D721Med (cell line): Measurements from ENCODE around the gene HRH3.

Source experiments
- DNase-seq: peaks from one replicate; pipeline ENCODE4 v3.0.0; 2011; ENCODE audit warnings: low spot score; ENCODE audit not compliant: insufficient read length
- FAIRE-seq: peaks from 2 replicates; lab custom pipeline; 2011; peaks lifted over from hg19 to GRCh38; lab: Jason Lieb, UNC
- TF ChIP-seq, protein P1 (sequence below): IDR thresholded peaks from 2 replicates; pipeline ENCODE4 v1.5.1; 2012; ENCODE audit warnings: mild to moderate bottlenecking, control low read depth; ENCODE audit not compliant: insufficient read depth; ENCODE audit errors: missing control alignments

The HRH3 gene

DNA sequence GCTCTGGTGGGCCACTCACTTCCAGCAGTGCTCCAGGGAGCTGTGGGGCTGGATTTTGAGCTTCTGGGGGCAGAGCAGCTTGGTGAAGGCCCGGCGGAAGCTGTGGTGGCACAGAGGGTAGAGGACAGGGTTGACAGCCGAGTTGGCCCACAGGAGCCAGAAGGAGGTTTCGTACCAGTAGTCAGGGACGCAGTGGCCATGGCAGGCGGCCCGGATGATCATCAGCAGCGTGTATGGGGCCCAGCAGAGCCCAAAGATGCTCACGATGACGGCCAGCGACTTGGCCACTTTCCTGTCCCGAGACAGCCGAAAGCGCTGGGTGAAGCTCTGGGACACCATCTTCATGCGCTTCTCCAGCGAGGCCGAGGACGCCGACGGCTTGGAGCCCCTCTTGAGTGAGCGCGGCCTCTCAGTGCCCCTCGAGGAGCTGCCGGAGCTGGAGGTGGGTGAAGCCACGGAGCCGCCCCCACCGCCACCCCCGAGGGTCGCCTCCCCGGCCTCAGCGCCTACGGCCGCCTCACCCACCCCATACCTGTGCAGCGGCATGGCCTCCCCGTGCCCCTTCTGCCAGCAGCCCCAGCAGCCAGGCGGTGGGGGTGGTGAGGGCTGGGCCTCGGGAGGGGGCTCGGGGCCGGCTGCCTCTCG is 4.0 kb downstream of the HRH3 start:
- DNase-seq (no peak), FAIRE-seq (no peak)
- TF ChIP-seq, protein P1, sequence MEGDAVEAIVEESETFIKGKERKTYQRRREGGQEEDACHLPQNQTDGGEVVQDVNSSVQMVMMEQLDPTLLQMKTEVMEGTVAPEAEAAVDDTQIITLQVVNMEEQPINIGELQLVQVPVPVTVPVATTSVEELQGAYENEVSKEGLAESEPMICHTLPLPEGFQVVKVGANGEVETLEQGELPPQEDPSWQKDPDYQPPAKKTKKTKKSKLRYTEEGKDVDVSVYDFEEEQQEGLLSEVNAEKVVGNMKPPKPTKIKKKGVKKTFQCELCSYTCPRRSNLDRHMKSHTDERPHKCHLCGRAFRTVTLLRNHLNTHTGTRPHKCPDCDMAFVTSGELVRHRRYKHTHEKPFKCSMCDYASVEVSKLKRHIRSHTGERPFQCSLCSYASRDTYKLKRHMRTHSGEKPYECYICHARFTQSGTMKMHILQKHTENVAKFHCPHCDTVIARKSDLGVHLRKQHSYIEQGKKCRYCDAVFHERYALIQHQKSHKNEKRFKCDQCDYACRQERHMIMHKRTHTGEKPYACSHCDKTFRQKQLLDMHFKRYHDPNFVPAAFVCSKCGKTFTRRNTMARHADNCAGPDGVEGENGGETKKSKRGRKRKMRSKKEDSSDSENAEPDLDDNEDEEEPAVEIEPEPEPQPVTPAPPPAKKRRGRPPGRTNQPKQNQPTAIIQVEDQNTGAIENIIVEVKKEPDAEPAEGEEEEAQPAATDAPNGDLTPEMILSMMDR, result no peak

DNA sequence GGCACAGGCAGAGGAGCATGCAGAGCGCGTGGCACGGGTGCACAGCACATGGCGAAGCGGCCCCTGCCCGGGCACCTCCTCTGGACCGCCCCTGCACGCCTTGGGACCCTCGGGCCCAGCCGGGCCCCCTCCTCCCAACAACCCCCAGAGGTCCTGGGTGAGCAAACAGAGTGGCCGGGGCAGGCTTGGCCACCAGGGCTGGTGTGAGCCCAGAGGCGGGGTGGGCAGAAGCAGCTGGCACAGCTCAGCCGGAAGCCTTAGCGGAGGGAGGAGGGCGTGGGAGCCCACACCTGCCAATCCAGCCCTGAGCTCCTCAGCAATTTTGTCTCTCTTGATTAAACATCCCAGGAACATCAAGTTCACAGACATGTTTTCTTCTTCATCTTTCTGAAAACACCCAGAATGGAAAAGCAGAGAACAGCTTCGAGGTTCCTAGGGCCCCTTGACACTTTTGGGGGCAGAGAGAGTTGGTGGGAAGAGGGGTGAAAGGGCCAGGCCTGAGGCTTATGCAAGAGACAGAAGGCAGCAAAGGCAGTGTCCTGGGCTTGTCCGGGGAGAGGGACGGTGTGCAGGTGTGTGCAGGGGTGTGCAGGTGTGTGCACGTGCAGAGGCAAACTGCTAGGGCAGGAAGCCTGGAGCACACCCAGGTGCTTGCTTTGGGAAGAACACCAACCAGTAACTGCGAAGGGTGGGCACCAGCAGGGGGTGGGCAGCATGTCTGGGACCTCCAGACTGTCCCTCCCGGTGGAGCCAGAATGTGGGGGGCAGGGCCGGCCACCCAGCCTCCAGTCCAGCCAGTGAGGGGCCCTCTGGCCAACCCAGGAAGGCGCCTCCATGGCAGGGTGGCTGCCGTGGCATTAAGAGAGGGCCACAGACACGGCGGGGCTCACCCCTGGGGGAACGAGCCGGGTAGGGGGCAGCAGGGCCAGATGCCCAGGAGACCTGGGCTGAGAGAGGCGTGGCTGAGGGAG is 4.8 kb downstream of the HRH3 start:
- TF ChIP-seq, protein P1, result no peak
- no peak for FAIRE-seq

DNA sequence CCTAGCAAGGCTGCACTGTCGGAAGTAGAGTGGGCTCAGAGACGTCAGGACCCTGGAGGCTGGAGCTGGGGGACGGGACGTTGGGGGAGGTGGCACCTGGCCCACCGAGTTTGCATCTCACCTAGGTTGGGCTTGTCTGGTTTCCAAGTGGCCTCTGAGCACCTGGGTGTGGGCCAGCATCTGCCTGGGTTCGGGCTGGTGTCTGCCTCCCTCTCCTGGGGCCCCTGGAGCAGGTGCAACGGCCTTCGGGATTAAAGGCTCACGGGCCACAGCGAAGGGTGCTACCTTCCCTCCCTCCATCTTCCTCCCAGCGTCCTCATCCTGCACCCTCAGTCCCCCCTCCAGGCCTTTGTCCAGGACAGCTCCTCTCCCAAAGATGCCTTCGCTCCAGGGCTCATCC is 6.0 kb downstream of the HRH3 start:
- no peak for DNase-seq
- TF ChIP-seq, protein P1, result no peak
- no peak for FAIRE-seq

More for the DNA sequence above, 4.8 kb downstream of the HRH3 start:
- DNase-seq, result no peak

DNA sequence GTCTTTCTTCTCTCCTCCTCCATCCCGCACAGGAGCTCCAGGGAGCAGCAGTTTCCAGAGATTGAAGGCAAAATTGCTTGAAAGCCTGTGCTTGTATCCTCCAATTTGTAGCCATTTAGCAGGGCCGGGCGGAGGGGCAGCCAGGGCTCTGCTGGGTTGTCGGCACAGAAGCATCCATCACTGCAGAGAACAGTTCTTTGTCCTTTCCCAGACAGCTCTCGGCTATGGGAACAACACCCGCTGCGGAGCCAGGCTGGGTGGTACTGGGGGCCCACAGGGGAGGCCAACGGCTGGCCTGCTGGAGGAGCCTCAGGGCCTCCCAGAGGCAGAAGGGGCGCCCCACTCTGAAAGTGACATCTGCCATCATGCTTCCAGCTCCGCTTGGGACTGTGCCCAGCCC is 7.8 kb downstream of the HRH3 start:
- DNase-seq (no peak), FAIRE-seq (no peak)
- TF ChIP-seq, protein P1, result no peak

DNA sequence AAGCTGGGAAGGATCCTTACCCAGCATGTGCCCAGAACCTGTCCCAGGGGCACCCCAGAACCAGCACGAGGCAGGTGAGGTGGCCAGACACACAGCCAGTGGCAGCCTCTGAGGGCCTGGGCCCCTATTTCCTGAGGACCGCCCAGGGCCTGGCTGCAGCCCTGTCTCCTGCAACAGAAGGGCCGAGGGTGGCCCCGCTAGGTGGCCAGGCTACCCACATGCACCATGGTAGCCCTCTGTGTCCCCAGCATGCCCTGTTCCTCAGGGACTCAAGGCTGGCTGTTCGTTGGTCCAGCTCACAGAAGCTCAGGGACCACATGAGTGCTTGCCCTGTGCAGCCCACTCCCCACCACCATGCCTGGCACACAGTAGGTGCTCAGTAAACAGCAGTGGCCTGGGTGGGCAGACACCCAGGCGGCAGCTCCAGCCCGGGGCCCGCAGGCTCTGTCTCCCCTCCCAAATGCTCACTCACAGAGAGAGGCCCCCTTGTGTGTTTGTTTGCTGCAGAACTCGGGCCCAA is 8.2 kb downstream of the HRH3 start:
- no peak for DNase-seq
- TF ChIP-seq, protein P1, result no peak
- FAIRE-seq, result no peak

DNA sequence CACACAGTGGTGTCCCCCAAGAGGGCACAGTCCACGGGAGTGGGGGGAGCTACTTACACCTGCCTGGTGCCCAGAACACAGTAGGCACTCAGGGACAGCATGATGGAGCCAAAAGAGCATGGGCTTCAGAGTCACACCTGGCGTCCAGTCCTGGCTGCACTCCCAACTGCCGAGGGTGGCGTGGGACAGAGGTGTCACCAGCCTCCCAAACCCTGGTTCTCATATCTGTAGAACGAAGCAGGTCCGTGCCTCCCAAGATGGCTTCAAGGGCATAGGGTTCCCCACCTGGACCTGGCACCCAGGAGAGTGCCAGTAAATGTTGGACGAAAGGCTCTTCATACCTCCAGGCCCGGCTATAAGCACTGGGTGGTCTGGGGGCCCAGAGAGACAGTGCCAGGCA is 8.9 kb downstream of the HRH3 start:
- FAIRE-seq (no peak), DNase-seq (no peak)
- TF ChIP-seq, protein P1, result no peak
